ENCODE measurements around the gene PTPRM.

The PTPRM gene

GRCh38 chr18:7632152-7633098 lies 65.3 kb downstream of the PTPRM start:
- no peak for DNase-seq

GRCh38 chr18:7633171-7633570 lies 66.1 kb downstream of the PTPRM start:
- no peak for DNase-seq

- DNase-seq, result no peak
Measured at GRCh38 chr18:7635948-7636347, 68.8 kb downstream of the PTPRM start.

GRCh38 chr18:7637269-7637668 lies 70.2 kb downstream of the PTPRM start:
- no peak for DNase-seq

- DNase-seq, result no peak
Measured at GRCh38 chr18:7638321-7638720, 71.2 kb downstream of the PTPRM start.

GRCh38 chr18:7641813-7642212 lies 74.7 kb downstream of the PTPRM start:
- DNase-seq, result no peak

GRCh38 chr18:7642331-7642890 lies 75.3 kb downstream of the PTPRM start:
- DNase-seq, result no peak

- no peak for DNase-seq
Measured at GRCh38 chr18:7645756-7646155, 78.6 kb downstream of the PTPRM start.

GRCh38 chr18:7646174-7646886 lies 79.2 kb downstream of the PTPRM start:
- peak in 1 of 2 experiments; percentile 26 for DNase-seq

- no peak for DNase-seq
Measured at GRCh38 chr18:7647500-7647899, 80.4 kb downstream of the PTPRM start.

GRCh38 chr18:7657050-7657449 lies 89.9 kb downstream of the PTPRM start:
- no peak for DNase-seq

GRCh38 chr18:7657937-7658336 lies 90.8 kb downstream of the PTPRM start:
- DNase-seq, result no peak

- no peak for DNase-seq
Measured at GRCh38 chr18:7658701-7659100, 91.6 kb downstream of the PTPRM start.

- DNase-seq, result no peak
Measured at GRCh38 chr18:7661207-7661606, 94.1 kb downstream of the PTPRM start.

- no peak for DNase-seq
Measured at GRCh38 chr18:7662866-7663265, 95.8 kb downstream of the PTPRM start.

GRCh38 chr18:7663366-7664312 lies 96.5 kb downstream of the PTPRM start:
- no peak for DNase-seq

GRCh38 chr18:7666195-7666776 lies 99.2 kb downstream of the PTPRM start:
- no peak for DNase-seq

GRCh38 chr18:7668392-7668791 lies 101.3 kb downstream of the PTPRM start:
- no peak for DNase-seq

- DNase-seq, result no peak
Measured at GRCh38 chr18:7669361-7669760, 102.2 kb downstream of the PTPRM start.

- no peak for DNase-seq
Measured at GRCh38 chr18:7671105-7671504, 104.0 kb downstream of the PTPRM start.

- DNase-seq, result no peak
Measured at GRCh38 chr18:7676253-7676873, 109.2 kb downstream of the PTPRM start.

GRCh38 chr18:7677001-7677400 lies 109.9 kb downstream of the PTPRM start:
- no peak for DNase-seq

Data from NCI-H2081 (cell line).